IMR-90 (cell line): Measurements from ENCODE around the gene FMN1.

Source experiments
- FOS ChIP-seq: fragments of 150-350 bp; IDR thresholded peaks from 2 replicates; pipeline ENCODE4 v1.6.1; 2016; ENCODE audit warnings: low read depth, low read length
- MAFK ChIP-seq: IDR thresholded peaks from 2 replicates; pipeline ENCODE4 v1.6.1; 2012; ENCODE audit warnings: low read depth, low read length, improper control_type of control experiment
- POLR2A ChIP-seq: IDR thresholded peaks from 2 replicates; pipeline ENCODE4 v1.6.1; 2012; ENCODE audit warnings: mild to moderate bottlenecking, low read depth, low read length
- RCOR1 ChIP-seq: IDR thresholded peaks from 2 replicates; pipeline ENCODE4 v1.6.1; 2012; ENCODE audit warnings: mild to moderate bottlenecking, low read length, improper control_type of control experiment; ENCODE audit not compliant: insufficient replicate concordance
- RFX5 ChIP-seq: IDR thresholded peaks from 2 replicates; pipeline ENCODE4 v1.8.0; 2012; ENCODE audit warnings: low read depth, mild to moderate bottlenecking, low read length, moderate library complexity
- TF ChIP-seq, protein P1 (sequence below): conservative IDR thresholded peaks from 2 replicates; pipeline ENCODE4 v1.5.1; 2012; ENCODE audit warnings: mild to moderate bottlenecking, low read depth, low read length, improper control_type of control experiment

DNA sequence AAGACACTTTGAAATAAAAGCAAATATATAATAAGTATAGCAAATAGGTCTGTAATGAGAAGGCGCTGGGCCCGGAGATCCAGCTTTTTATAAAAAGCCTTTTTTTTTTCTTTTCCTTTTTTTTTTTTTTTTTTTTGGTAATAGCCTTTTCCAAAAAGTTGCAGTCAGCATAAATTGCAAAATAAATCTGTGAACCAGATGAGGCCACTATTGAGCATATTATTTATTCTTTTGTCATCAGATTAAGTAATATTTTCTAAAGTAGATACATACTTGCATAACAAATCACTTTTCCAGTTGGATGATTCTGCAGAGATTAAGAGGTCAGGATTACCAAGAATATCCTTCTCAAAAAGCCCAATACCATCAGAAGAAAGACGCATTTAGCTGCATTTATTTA is 24.9 kb downstream of the FMN1 start:
- no peak for TF ChIP-seq POLR2A
- TF ChIP-seq, protein P1, sequence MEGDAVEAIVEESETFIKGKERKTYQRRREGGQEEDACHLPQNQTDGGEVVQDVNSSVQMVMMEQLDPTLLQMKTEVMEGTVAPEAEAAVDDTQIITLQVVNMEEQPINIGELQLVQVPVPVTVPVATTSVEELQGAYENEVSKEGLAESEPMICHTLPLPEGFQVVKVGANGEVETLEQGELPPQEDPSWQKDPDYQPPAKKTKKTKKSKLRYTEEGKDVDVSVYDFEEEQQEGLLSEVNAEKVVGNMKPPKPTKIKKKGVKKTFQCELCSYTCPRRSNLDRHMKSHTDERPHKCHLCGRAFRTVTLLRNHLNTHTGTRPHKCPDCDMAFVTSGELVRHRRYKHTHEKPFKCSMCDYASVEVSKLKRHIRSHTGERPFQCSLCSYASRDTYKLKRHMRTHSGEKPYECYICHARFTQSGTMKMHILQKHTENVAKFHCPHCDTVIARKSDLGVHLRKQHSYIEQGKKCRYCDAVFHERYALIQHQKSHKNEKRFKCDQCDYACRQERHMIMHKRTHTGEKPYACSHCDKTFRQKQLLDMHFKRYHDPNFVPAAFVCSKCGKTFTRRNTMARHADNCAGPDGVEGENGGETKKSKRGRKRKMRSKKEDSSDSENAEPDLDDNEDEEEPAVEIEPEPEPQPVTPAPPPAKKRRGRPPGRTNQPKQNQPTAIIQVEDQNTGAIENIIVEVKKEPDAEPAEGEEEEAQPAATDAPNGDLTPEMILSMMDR = no peak
- TF ChIP-seq FOS = no peak
- peak; percentile 56; the same call in 1 of the 2 replicates for TF ChIP-seq MAFK
- TF ChIP-seq RCOR1 = no peak
- no peak for TF ChIP-seq RFX5
